ENCODE data around the gene SMIM13.
A peak's percentile ranks its signal among the peaks of the same experiment; 100 is the strongest.

SMIM13 gene

GRCh38 chr6:11093626-11094410, at the start of gene SMIM13:
Gene SMIM13, plus strand, starts transcription at chr6:11093834. Its CDS starts 480 bp downstream, at chr6:11094314.
- peak; percentile 99 for DNase-seq

DNA sequence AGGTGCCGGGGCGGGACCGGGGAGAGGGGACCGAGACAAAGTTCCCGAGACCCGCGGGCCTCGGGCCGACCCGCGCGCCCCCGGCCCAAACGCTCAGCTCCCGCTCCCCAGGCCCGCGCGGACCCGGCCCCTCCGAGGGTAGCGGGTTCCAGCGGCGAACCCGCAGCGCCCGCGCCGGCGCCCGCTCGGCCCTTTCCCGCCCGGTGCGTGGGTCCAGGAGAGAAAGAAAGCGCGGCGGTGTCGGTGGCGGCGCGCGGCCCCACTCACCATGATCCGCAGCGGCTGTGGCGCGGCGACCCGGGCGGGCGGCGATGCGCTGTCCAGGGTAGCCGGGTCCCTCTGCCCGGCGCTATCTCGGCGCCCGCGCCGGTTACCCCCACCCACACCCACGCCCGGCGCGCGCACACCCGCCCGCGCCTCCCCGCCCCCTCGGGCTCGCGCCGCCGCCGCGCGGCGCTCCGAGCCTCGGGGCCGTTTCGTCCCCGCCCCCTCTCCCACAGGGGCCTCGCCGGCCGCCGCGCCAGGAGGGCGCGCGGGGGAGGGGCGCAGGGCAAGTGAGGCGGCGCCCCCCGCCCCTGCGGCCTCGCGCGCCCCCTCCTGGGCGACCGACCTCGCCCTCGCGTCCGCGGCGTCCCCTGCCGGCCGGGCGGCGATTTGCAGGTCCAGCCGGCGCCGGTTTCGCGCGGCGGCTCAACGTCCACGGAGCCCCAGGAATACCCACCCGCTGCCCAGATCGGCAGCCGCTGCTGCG, 49.5 kb upstream of the SMIM13 start, which contains the start of gene ELOVL2:
Gene ELOVL2, minus strand, starts transcription at position 345 of the 751 bp plus-strand sequence. Its CDS starts 75 bp downstream, at position 270.
- peak; percentile 56 for DNase-seq

DNA sequence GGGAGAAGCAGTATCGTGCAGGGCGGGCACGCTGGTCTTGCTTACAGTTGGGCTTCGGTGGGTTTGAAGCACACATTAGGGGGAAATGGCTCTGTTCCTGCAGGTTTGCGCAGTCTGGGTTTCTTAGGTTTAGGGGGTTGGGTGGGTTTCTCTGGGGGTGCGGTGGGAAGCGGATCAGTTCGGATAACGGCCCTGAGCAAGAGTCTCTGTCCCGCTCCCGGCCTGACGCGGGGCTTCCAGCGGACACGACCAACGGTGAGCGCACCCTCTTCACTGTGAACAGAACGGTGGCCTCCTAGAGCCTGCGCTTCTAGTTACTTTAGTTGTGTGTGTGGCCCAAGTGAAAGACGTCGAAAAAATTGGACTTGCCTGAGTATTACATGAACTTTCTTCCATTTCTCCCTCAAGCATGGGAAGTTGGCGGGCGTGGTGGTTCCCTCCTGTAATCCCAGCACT, 48.9 kb upstream of the SMIM13 start:
- DNase-seq, result no peak

DNA sequence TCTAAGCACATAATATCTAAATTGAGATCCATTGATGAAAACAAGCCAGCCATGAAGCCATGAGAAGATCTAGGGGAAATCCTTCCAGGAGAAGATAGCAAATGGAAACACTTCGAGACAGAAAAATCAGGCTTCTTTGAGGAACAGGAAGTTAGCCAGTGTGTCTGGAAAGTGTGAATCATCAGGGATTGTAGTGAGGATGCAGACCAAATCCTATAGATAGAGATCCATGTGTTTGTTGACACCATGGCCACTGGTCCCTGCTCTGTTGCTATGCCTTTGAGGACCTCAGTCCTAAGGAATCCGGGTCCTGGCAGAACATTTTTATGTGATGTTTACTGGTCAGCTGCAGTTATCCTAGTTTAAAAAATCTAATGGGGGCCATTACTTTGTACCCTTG, 42.9 kb upstream of the SMIM13 start:
- DNase-seq, result no peak

DNA sequence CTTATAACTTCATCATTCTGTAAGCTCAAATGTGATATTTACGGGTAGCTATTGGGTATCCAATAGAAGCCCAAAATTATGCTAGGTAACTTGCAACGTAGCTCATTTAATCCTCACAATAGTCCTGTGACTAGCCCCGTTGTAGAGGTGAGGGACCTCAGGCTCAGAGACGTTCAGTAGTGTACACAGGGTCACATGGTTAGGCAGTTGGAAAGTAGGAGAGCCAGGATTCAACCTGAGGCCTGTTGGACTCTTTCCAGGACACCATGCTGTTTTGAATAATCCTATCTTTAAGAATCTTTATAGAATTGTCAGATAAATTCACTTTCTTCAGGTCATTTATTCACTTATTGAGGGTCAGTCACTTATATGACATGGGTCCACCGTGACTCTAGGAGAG, 40.3 kb upstream of the SMIM13 start:
- DNase-seq, result no peak

DNA sequence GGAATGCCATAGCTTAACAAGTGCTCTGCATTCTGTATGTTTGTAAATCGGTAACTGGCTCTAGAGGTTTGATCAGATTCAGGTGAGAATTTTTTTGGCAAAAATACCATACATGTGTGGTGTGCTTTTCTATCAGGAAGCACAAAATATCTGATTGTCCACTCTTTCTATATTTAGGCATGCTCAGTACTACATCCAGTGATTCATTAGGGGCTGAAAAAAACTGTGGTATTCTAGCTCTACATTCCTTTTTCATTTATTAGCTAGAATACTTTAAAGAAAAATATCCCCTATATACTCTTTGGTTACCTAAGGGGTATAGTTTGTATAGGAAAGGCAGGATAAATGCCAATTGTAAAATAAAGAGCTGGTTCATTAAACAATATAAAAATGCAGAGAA, 38.9 kb upstream of the SMIM13 start:
- DNase-seq, result no peak

GRCh38 chr6:11055127-11055627, 38.5 kb upstream of the SMIM13 start:
- DNase-seq, result no peak

DNA sequence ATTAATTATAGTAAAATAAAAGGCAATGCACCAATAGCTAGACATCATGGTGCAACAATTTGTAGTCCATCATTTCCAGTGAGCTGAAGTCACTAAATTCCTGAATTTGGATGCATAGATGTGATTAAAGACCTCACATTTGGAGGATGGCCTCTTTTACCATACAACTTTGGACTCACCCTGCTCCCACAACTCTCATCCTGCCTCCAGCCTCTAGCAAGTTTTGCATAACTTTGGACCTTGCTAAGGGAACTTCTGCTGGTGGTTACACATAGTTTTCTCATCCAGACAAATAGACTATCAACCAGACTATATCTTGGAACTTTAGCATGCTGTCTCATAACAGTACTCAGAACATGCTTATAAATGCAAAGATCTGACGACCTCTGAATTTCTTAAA, 36.8 kb upstream of the SMIM13 start:
- no peak for DNase-seq

DNA sequence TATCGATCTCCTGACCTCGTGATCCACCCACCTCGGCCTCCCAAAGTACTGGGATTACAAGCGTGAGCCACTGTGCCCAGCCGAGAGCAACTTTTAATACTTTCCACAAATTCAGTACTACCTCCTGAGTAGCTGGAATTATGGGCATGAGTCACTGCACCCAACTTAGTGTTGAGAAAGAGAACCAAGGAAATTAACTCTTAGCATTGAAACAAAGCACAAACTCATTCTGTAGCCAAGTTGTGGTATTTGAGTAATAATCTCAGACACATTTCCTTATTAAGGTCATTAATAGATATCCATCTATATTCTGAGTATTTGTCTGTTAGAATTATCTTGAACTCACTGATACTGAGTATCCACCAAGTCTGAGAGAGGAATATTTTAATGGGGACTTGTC, 35.2 kb upstream of the SMIM13 start:
- DNase-seq, result no peak

DNA sequence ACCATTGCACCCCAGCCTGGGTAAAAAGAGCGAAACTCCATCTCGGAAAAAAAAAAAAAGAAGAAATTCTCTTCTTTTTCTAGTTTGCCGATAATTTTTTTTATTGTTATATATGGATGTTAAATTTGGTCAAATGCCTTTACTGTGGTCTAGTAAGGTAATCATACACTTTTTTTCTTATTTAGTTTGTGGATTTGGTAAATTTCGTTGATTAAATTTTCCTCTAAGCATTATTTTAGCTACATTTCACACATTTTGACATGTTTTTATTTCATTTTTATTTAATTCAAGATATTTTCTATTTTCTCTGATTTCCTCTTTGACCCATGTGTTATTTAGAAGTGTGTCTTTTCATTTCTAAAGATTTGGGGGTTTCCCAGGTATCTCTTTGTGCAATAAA, 31.6 kb upstream of the SMIM13 start:
- no peak for DNase-seq

- DNase-seq, result no peak
Measured at GRCh38 chr6:11062715-11063114, 30.9 kb upstream of the SMIM13 start.

- no peak for DNase-seq
Measured at GRCh38 chr6:11064836-11065235, 28.8 kb upstream of the SMIM13 start.

DNA sequence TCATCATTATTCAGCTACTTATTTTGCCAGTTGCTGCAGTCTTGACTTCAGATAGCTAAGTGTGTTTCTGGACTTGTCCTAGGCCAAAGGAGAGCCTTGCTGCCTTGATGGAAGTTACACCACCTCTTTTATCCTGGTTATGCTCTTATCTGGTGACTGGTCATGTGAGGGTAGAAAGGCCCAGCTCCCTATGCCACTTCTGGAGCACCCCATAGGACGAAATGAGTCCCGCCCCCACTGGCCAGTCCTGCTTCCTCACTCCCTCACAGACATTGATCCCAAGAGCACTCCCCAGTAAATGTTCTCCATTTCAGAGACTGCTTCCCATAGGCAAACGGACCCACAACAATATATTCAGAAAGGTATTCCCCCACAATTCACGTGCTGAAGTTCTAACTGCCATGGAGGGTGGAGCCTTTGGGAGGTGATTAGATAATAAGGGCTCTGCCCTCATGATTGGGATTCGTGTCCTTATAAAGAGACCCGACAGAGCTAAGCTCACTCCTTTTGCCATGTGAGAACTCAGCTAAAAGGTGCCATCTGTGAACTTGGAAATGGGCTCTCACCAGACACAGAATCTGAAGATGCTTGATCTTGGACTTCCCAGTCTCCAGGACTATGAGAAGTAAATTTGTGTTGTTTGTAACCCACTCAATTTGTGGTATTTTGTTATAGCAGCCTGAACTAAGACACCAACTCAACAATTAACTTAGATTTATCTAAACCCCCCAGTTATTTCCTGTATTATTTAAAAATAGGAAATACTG, 28.0 kb upstream of the SMIM13 start:
- DNase-seq, result no peak

DNA sequence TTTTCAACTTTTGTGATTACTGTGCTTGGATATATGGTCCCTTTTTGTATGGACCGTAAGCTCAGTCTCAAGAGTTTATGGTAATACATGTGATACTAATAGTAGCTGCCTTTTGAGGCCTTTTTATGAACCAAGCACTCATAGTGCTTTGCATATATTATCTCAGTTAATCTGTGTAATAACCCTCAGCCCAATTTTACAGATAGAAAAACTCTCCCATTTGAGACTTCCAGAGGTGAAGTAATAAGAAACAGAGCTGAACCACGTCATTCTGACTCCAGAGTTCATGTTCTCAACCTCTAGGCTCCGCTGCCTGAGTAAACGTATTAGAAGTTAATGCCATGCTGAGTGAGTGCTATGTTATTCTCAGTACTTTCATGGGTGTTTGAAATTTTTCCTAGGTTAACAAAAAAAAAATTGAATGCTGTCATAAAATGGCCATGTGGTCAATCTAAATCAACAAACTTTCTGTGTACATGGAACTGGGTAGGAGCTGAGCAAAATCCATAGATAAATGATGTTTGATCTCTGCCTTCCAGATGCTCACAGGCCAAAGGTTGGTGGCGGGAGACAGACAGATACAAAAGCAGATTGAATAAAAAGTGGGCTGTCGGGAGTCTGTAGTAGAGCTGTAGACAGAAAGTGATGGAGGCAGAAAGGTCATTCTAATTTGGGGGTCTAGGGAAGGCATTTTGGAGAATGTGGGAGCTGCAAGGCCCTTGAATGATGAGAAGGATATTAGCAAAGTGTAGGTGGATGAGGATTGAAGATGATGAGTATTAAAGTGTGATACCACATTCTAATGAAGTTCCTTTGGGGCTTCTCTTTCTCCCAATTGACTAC, 26.9 kb upstream of the SMIM13 start:
- no peak for DNase-seq

DNA sequence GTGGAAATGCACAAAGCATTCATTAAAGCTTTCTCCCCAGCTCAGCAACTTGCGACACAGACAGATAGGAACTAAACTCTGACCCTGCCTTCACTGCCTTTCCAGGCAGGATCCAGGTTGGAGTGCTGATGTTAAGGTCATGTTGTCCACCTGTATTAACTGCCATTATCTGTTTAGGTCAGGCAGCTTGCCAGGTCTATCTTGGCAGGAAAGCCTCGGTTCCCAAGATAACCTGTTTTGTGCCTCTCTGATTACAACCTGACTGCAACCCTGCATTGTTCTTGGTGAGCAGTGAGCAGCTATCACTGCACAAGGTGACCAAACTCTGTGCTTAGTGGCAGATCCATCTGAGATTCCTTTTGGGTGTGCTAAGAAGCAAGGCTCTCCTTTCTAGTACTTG, 26.3 kb upstream of the SMIM13 start:
- no peak for DNase-seq

- no peak for DNase-seq
Measured at GRCh38 chr6:11069760-11070159, 23.9 kb upstream of the SMIM13 start.

DNA sequence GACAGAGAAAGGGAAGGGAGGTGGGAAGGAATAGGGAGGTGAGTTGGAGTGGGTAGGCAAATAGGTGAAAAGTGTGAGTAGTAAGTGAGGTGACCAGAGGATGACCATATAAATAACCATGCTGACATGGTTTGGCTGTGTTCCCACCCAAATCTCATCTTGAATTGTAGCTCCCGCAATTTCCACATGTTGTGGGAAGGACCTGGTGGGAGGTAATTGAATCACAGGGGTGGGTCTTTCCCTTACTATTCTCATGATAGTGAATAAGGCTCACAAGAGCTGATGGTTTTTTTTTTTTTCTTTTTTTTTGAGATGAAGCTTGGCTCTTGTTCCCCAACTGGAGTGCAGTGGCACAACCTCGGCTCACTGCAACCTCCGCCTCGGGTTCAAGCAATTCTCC, 21.5 kb upstream of the SMIM13 start:
- no peak for DNase-seq

GRCh38 chr6:11076540-11076939, 17.1 kb upstream of the SMIM13 start:
- no peak for DNase-seq

- no peak for DNase-seq
Measured at GRCh38 chr6:11078266-11078665, 15.4 kb upstream of the SMIM13 start.

DNA sequence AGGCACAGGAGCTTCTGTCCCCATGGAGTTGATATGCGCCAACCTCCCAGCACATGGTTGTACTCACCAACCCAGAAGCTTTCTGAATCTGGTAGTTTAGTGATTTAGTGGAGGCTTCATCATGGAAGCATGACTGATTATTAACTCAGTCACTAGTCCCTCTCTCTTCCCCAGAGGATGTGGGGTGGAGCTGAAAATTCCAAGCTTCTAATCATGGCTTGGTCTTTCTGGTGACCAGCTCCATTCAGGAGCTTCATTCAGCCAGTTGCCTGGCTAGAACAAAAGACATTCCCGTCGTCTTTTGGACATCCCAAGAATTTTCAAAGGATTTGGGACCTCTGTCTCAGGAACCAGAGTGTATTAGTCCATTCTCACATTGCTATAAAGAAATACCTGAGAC, 13.3 kb upstream of the SMIM13 start:
- DNase-seq, result no peak

DNA sequence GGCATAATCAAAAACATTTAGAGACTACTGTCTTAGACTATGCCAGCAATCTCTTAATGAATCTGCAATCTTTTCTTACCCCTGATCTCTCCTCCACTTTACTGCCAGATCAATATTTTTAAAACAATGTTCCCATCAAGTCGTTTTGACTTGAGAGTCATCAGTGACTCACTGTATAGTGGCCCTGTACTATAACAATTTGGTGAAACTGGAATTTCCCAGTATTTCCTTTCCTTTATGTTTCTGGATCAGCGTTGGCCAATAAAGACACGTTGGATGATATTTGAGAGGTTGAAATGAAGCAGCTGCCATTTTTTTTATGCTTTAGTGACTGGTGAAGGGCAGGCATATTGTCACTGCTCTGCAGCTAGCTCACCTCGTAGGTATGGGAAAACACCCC, 10.1 kb upstream of the SMIM13 start:
- no peak for DNase-seq

DNA sequence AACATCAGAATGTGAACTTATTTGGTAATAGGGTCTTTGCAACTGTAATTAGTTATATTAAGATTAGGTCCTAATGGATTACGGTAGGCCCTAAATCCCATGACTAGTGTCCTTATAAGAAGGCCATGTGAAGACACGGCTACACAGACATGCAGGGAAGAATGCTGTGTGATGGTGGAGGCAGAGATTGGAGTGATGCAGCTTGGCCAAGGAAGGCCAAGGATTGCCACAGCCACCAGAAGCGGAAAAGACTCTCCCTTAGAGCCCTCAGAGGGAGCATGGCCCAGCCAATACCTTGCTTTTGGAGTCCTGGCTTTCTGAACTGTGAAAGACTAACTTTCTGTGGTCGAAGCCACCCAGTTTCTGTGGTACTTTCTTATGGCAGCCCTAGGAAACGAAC, 9.7 kb upstream of the SMIM13 start:
- DNase-seq, result no peak
